Measurements from ENCODE around the gene SCLY.

The SCLY gene

GRCh38 chr2:238125127-238125885, 64.5 kb downstream of the SCLY start:
- in situ Hi-C loops (cut with MboI; ENCODE audit: low pct_unique_long_range_greater_than_20kb, low sequenced_read_pairs, unreplicated experiment) = no loop called here
- DNase-seq (ENCODE audit: low spot score) = no peak
- no peak for TF ChIP-seq CTCF (IDR thresholded peaks at IDR 0.05; ENCODE audit: extremely low read depth, insufficient read depth, missing control alignments)

DNA sequence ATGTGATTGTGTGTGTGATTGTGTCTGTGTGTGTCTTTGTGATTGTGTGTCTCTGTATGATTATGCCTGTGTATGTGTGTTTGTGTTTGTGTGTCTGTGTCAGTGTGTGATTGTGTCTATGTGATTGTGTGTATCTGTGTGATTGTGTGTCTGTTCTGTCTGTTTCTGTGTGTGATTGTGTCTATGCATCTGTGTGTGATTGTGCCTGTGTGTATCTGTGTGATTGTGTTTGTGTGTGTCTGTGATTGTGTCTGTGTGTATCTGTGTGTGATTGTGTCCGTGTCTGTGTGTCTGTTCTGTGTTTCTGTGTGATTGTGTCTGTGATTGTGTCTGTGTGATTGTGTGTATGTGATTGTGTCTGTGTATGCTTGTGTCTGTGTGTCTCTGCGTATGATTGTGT, 65.5 kb downstream of the SCLY start:
- in situ Hi-C loops (cut with MboI; ENCODE audit: low pct_unique_long_range_greater_than_20kb, low sequenced_read_pairs, unreplicated experiment) = no loop called here
- TF ChIP-seq CTCF (IDR thresholded peaks at IDR 0.05; ENCODE audit: extremely low read depth, insufficient read depth, missing control alignments) = no peak
- DNase-seq (ENCODE audit: low spot score) = no peak

DNA sequence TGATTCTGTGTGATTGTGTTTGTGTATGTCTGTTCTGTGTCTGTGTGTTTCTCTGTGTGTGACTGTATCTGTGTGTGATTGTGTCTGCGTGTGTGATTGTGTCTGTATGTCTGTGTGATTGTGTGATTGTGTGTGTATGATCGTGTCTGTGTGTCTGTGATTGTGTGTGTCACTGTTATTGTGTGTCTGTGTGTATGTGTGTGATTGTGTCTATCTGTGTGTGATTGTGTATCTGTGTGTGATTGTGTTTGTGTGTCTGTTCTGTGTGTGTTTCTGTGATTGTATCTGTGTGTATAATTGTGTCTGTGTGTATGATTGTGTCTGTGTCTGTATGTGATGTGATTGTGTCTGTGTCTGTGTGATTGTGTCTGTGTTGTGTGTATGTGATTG, 66.0 kb downstream of the SCLY start:
- TF ChIP-seq CTCF (IDR thresholded peaks at IDR 0.05; ENCODE audit: extremely low read depth, insufficient read depth, missing control alignments) = no peak
- in situ Hi-C loops (cut with MboI; ENCODE audit: low pct_unique_long_range_greater_than_20kb, low sequenced_read_pairs, unreplicated experiment) = no loop called here
- DNase-seq (ENCODE audit: low spot score) = no peak

DNA sequence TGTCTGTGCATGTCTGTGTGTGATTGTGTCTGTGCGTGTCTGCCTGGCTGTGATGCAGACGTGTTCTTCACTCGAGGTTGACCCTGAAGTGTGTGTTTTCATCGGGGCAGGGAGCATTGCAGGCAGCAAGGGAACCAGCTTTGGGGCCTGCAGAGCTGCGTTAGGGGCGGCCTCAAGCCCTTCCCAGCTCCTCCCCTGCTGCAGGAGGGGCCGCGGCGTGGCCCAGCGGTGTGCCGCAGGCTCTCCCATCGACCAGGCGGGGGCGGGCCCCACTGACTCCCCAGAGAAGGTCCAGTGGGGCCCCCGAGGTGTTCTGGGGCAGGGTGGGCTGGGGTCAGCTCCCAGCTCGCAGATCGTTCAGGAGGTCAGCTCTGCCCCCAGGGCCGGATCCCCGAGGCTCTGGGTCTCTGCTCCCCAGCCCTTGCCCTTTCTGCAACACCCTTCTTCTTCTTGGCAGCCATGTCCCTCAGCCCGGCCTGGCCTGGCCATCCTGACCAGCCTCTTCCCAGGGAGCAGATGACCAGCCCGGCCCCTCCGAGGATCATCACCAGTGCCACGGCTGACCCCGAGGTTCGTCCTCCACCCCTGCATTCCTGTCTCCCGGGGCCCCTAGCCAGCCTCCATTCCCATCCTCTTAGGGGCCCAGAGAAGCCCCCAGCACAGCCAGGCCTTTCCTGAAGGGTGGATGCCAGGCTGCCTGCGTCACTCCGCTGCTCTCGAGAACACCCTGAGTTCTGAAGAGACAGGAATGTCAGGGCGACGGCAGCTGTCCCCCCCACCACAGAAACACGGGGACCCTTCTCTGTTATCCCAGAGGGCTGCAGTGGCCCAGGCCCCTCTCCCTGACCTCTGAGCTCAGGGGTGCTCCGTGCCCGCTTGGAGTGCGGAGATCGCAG, 66.6 kb downstream of the SCLY start:
- in situ Hi-C loops (cut with MboI; ENCODE audit: low pct_unique_long_range_greater_than_20kb, low sequenced_read_pairs, unreplicated experiment) = no loop called here
- TF ChIP-seq CTCF (IDR thresholded peaks at IDR 0.05; ENCODE audit: extremely low read depth, insufficient read depth, missing control alignments) = no peak
- DNase-seq (ENCODE audit: low spot score) = no peak

DNA sequence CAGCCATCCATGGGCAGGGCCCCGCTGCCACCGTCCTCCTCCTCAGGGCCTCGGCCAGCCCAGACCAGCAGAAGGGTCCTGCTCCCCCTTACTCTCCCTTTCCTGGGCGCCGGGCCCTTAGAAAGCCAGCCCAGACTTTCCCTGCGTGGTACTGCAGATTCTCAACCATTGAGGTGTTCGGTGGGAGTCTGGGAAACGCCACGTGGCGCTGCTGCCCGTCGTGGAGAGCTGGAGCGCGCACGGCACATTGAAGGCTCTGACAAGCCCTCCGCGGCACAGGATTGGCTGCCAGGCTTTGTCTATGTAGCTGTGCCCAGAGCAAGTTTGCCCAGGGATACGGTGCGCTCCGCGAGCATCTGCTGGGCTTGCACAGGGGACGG, 67.2 kb downstream of the SCLY start:
- in situ Hi-C loops (cut with MboI; ENCODE audit: low pct_unique_long_range_greater_than_20kb, low sequenced_read_pairs, unreplicated experiment) = no loop called here
- DNase-seq (ENCODE audit: low spot score) = no peak
- no peak for TF ChIP-seq CTCF (IDR thresholded peaks at IDR 0.05; ENCODE audit: extremely low read depth, insufficient read depth, missing control alignments)

DNA sequence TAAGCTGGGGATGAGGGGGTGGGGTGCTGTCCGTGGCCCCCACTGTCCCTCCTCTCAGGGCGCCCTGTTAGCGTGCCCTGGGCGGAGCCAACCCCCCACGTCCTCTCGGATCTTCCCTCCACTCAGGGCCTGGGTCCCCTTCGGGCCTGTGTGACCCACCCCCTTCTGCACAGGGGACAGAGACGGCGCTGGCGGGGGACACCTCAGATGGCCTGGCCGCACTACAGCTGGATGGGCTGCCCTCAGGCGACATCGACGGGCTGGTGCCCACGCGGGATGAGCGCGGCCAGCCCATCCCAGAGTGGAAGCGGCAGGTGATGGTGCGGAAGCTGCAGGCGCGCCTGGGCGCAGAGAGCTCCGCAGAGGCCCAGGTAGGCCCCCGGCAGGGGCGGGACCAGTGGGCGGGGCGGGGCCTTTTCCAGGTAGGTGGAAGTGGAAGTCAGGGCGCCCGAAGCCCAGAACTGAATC, 67.8 kb downstream of the SCLY start:
- no peak for DNase-seq (ENCODE audit: low spot score)
- TF ChIP-seq CTCF (IDR thresholded peaks at IDR 0.05; ENCODE audit: extremely low read depth, insufficient read depth, missing control alignments) = no peak
- in situ Hi-C loops (cut with MboI; ENCODE audit: low pct_unique_long_range_greater_than_20kb, low sequenced_read_pairs, unreplicated experiment) = no loop called here
